IMR-90 (cell line): ENCODE data around the gene RNF215. TPM values are rescaled to one million over a fixed set of nuclear protein-coding genes. Genes with fewer than 3 reads are reported as not detected.

Experiments
- ATAC-seq: fragments of 200-7000 bp; cut with Tn5 transposase; 2 replicates; pipeline ENCODE4 v1.9.1; 2020; ENCODE audit warnings: low read depth, mild to moderate bottlenecking, moderate library complexity
- BruUV-seq: library from RNA; stranded (reverse); fragments of 400-500 nt; replicated peaks from 2 replicates; lab custom pipeline; 2021; lab: Mats Ljungman, UMichigan
- CTCF ChIA-PET: fragments of 300-600 bp; formaldehyde crosslinking; extraction: SDS; loops from one replicate; lab custom pipeline; 2021; ENCODE audit warnings: antibody characterized with exemption; lab: Yijun Ruan, JAX
- POLR2A ChIA-PET: fragments of 300-600 bp; sonication (Branson Sonifier 250); formaldehyde crosslinking; loops from one replicate; lab custom pipeline; 2022; ENCODE audit warnings: antibody characterized with exemption; ENCODE audit not compliant: unreplicated experiment; lab: Charles Lee
- DNase-seq: peaks from one replicate; pipeline ENCODE4 v3.0.0; 2013
- H2AFZ ChIP-seq: replicated peaks from 2 replicates; pipeline ENCODE3; 2013; ENCODE audit warnings: low read length, mild to moderate bottlenecking; ENCODE audit not compliant: poor library complexity
- H2AK5ac ChIP-seq: 2 replicates; pipeline ENCODE4 v1.6.1; 2013; ENCODE audit warnings: low read depth, low read length, inconsistent platforms
- H2AK9ac ChIP-seq: replicated peaks from 2 replicates; pipeline ENCODE3; 2013; ENCODE audit warnings: mild to moderate bottlenecking, low read depth, low read length, moderate library complexity; ENCODE audit not compliant: poor library complexity
- H2BK120ac ChIP-seq: 2 replicates; pipeline ENCODE4 v1.6.1; 2013; ENCODE audit warnings: low read depth, low read length, inconsistent platforms
- H2BK15ac ChIP-seq: 3 replicates; pipeline ENCODE4 v1.6.1; 2013; ENCODE audit warnings: low read depth, low read length, inconsistent platforms
- H2BK20ac ChIP-seq: 2 replicates; pipeline ENCODE4 v1.6.1; 2013; ENCODE audit warnings: low read depth, mild to moderate bottlenecking, inconsistent platforms, low read length, moderate library complexity
- H2BK5ac ChIP-seq: 2 replicates; pipeline ENCODE4 v1.6.1; 2013; ENCODE audit warnings: mild to moderate bottlenecking, low read depth, low read length, inconsistent platforms; ENCODE audit not compliant: poor library complexity, severe bottlenecking
- H3K14ac ChIP-seq: replicated peaks from 2 replicates; pipeline ENCODE4 v1.6.1; 2013; ENCODE audit warnings: low read depth, low read length, inconsistent platforms
- H3K18ac ChIP-seq: 2 replicates; pipeline ENCODE4 v1.6.1; 2013; ENCODE audit warnings: low read depth, low read length, control low read depth
- H3K23ac ChIP-seq: 2 replicates; pipeline ENCODE4 v1.6.1; 2013; ENCODE audit warnings: low read depth, low read length, inconsistent platforms
- H3K27ac ChIP-seq: 2 replicates; pipeline ENCODE4 v1.5.1; 2013; ENCODE audit warnings: mild to moderate bottlenecking, control low read depth, low read length; ENCODE audit not compliant: insufficient read depth
- H3K27me3 ChIP-seq: 2 replicates; pipeline ENCODE4 v1.6.1; 2013; ENCODE audit warnings: low read length; ENCODE audit not compliant: control insufficient read depth, insufficient read depth
- H3K36me3 ChIP-seq: 2 replicates; pipeline ENCODE4 v1.6.1; 2013; ENCODE audit warnings: low read length, mixed read lengths; ENCODE audit not compliant: control insufficient read depth, insufficient read depth
- H3K4ac ChIP-seq: 2 replicates; pipeline ENCODE4 v1.6.1; 2013; ENCODE audit warnings: low read depth, low read length, inconsistent platforms
- H3K4me1 ChIP-seq: 2 replicates; pipeline ENCODE4 v1.6.1; 2013; ENCODE audit warnings: low read length, mixed read lengths; ENCODE audit not compliant: control insufficient read depth, insufficient read depth
- H3K4me2 ChIP-seq: 2 replicates; pipeline ENCODE4 v1.6.1; 2013; ENCODE audit warnings: low read depth, mild to moderate bottlenecking, control low read depth, low read length, moderate library complexity
- H3K4me3 ChIP-seq: 2 replicates; pipeline ENCODE4 v1.5.1; 2013; ENCODE audit warnings: low read depth, mild to moderate bottlenecking, control low read depth, low read length, moderate library complexity; ENCODE audit not compliant: insufficient read depth
- H3K56ac ChIP-seq: 2 replicates; pipeline ENCODE4 v1.6.1; 2013; ENCODE audit warnings: low read length, inconsistent platforms; ENCODE audit not compliant: insufficient read depth; ENCODE audit errors: extremely low read depth
- H3K79me1 ChIP-seq, 2 experiments: 2 replicates each; pipeline ENCODE4 v1.6.1; 2013; ENCODE audit warnings: low read length in 2 of 2, inconsistent platforms in 1 of 2, low read depth in 1 of 2
- H3K9ac ChIP-seq: 2 replicates; pipeline ENCODE4 v1.6.1; 2013; ENCODE audit warnings: low read depth, low read length, control low read depth
- H3K9me1 ChIP-seq: 2 replicates; pipeline ENCODE4 v1.6.1; 2013; ENCODE audit warnings: low read length, inconsistent platforms; ENCODE audit not compliant: insufficient read depth
- H3K9me3 ChIP-seq: 2 replicates; pipeline ENCODE4 v1.6.1; 2013; ENCODE audit warnings: low read length; ENCODE audit not compliant: control insufficient read depth, insufficient read depth
- H4K20me1 ChIP-seq: 2 replicates; pipeline ENCODE4 v1.6.1; 2013; ENCODE audit warnings: low read length, inconsistent platforms; ENCODE audit not compliant: insufficient read depth
- H4K5ac ChIP-seq: 2 replicates; pipeline ENCODE4 v1.6.1; 2013; ENCODE audit warnings: mild to moderate bottlenecking, low read depth, low read length, control low read depth
- H4K8ac ChIP-seq, 2 experiments: 2 replicates each; pipeline ENCODE4 v1.6.1; 2013; ENCODE audit warnings: low read depth in 2 of 2, low read length in 2 of 2, control low read depth in 1 of 2, inconsistent platforms in 1 of 2
- H4K91ac ChIP-seq: 2 replicates; pipeline ENCODE4 v1.6.1; 2013; ENCODE audit warnings: low read depth, low read length, inconsistent platforms; ENCODE audit not compliant: insufficient read depth
- BHLHE40 ChIP-seq: fragments of 150-350 bp; IDR thresholded peaks from 2 replicates; pipeline ENCODE4 v1.6.1; 2016; ENCODE audit warnings: mild to moderate bottlenecking, low read depth, low read length
- CEBPB ChIP-seq: IDR thresholded peaks from 2 replicates; pipeline ENCODE4 v1.6.1; 2012; ENCODE audit warnings: low read depth, low read length, improper control_type of control experiment
- CHD1 ChIP-seq: IDR thresholded peaks from 2 replicates; pipeline ENCODE4 v1.6.1; 2012; ENCODE audit warnings: low read depth, low read length, improper control_type of control experiment
- FOS ChIP-seq: fragments of 150-350 bp; IDR thresholded peaks from 2 replicates; pipeline ENCODE4 v1.6.1; 2016; ENCODE audit warnings: low read depth, low read length
- MAFK ChIP-seq: IDR thresholded peaks from 2 replicates; pipeline ENCODE4 v1.6.1; 2012; ENCODE audit warnings: low read depth, low read length, improper control_type of control experiment
- MAZ ChIP-seq: IDR thresholded peaks from 2 replicates; pipeline ENCODE4 v1.6.1; 2012; ENCODE audit warnings: low read depth, mild to moderate bottlenecking, low read length, improper control_type of control experiment, moderate library complexity, borderline replicate concordance
- MXI1 ChIP-seq: IDR thresholded peaks from 2 replicates; pipeline ENCODE4 v1.6.1; 2012; ENCODE audit warnings: low read depth, mild to moderate bottlenecking, low read length, moderate library complexity, borderline replicate concordance
- NFE2L2 ChIP-seq: fragments of 150-350 bp; IDR thresholded peaks from 2 replicates; pipeline ENCODE4 v1.6.1; 2016; ENCODE audit warnings: low read depth, mild to moderate bottlenecking, low read length
- POLR2A ChIP-seq: IDR thresholded peaks from 2 replicates; pipeline ENCODE4 v1.6.1; 2012; ENCODE audit warnings: mild to moderate bottlenecking, low read depth, low read length
- RAD21 ChIP-seq: IDR thresholded peaks from 2 replicates; pipeline ENCODE4 v1.6.1; 2012; ENCODE audit warnings: low read length, improper control_type of control experiment
- RCOR1 ChIP-seq: IDR thresholded peaks from 2 replicates; pipeline ENCODE4 v1.6.1; 2012; ENCODE audit warnings: mild to moderate bottlenecking, low read length, improper control_type of control experiment; ENCODE audit not compliant: insufficient replicate concordance
- RFX5 ChIP-seq: IDR thresholded peaks from 2 replicates; pipeline ENCODE4 v1.8.0; 2012; ENCODE audit warnings: low read depth, mild to moderate bottlenecking, low read length, moderate library complexity
- SMC3 ChIP-seq: fragments of 150-350 bp; IDR thresholded peaks from 2 replicates; pipeline ENCODE4 v1.6.1; 2016; ENCODE audit warnings: low read depth, mild to moderate bottlenecking, antibody characterized with exemption, low read length, moderate library complexity
- WGBS, 2 experiments: methylation state at CpG; one replicate each; pipeline versions ENCODE4 v1.1.5 to v1.1.7; 2013; ENCODE audit warnings: missing lambda C conversion rate in 2 of 2; ENCODE audit not compliant: insufficient read length in 1 of 2; ENCODE audit errors: extremely low coverage in 2 of 2; 5-methylcytosine and 5-hydroxymethylcytosine counted together
- dilution Hi-C: fragments of 300-500 bp; cut with HindIII; formaldehyde crosslinking; loops from one replicate; pipeline ENCODE4 v1.14.3; 2018; ENCODE audit warnings: low sequenced_read_pairs; ENCODE audit not compliant: unreplicated experiment
- in situ Hi-C: fragments of 300-500 bp; cut with MboI; formaldehyde crosslinking; loops from 3 replicates; pipeline ENCODE4 v1.14.3; 2019; ENCODE audit warnings: low sequenced_read_pairs, inconsistent platforms, mixed read lengths
- intact Hi-C: fragments of 100-400 bp; cut with micrococcal nuclease; formaldehyde crosslinking; loops from 2 replicates; pipeline ENCODE4 v1.10.0; 2022
- polyA plus RNA-seq, 3 experiments: library from polyadenylated mRNA; depleted of rRNA; stranded (reverse); fragments of >200 nt; gene quantifications; 2 replicates each; pipeline ENCODE4 v1.2.3, GENCODE V29; 2012; ENCODE audit warnings: low replicate concordance in 1 of 3
- total RNA-seq: library from RNA; depleted of rRNA; stranded (reverse); fragments of >200 nt; gene quantifications from 2 replicates; pipeline ENCODE4 v1.2.3, GENCODE V29; 2012
- TF ChIP-seq, protein P1 (sequence below): fragments of 150-350 bp; IDR thresholded peaks from 2 replicates; pipeline ENCODE4 v1.6.1; 2017; ENCODE audit warnings: mild to moderate bottlenecking, antibody characterized with exemption, low read length, low read depth
- TF ChIP-seq, protein P2 (sequence below): fragments of 150-350 bp; IDR thresholded peaks from 2 replicates; pipeline ENCODE4 v1.6.1; 2016; ENCODE audit warnings: low read depth, mild to moderate bottlenecking, low read length, moderate library complexity, borderline replicate concordance
- TF ChIP-seq, protein P3 (sequence below): conservative IDR thresholded peaks from 2 replicates; pipeline ENCODE4 v1.5.1; 2012; ENCODE audit warnings: mild to moderate bottlenecking, low read depth, low read length, improper control_type of control experiment

RNF215 gene
- total and polyA plus RNA-seq, 2 of the 4 experiments (the other 2 are of a cell fraction) = 15.8 to 21.9 TPM

DNA sequence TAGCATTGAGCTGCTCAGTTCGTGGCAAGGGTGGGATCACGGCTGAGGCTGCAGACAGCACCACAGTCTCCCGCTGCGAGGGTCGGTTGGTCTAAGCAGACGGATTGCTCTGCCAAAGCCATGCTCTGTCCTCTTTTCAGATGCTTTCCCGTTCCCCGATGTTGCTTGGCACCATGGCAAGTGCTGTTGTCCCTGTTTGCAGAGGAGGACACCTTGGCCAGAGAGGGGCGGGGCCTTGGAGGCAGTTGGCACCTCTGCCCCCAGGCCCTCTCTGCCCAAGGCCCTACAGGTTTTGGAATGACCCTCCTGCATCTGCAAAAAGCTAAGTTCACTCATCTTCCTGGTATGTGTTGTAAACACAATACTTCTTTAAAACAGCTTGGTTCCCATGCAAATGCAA is 18.8 kb downstream of the RNF215 start:
- no peaks in the 10 kb centered on the region for H3K79me1 ChIP-seq
- TF ChIP-seq, protein P1, sequence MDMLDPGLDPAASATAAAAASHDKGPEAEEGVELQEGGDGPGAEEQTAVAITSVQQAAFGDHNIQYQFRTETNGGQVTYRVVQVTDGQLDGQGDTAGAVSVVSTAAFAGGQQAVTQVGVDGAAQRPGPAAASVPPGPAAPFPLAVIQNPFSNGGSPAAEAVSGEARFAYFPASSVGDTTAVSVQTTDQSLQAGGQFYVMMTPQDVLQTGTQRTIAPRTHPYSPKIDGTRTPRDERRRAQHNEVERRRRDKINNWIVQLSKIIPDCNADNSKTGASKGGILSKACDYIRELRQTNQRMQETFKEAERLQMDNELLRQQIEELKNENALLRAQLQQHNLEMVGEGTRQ = no peak
- TF ChIP-seq, protein P2, sequence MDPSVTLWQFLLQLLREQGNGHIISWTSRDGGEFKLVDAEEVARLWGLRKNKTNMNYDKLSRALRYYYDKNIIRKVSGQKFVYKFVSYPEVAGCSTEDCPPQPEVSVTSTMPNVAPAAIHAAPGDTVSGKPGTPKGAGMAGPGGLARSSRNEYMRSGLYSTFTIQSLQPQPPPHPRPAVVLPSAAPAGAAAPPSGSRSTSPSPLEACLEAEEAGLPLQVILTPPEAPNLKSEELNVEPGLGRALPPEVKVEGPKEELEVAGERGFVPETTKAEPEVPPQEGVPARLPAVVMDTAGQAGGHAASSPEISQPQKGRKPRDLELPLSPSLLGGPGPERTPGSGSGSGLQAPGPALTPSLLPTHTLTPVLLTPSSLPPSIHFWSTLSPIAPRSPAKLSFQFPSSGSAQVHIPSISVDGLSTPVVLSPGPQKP = no peak
- TF ChIP-seq MAZ = no peak
- TF ChIP-seq BHLHE40 = no peak
- TF ChIP-seq CEBPB = no peak
- TF ChIP-seq RAD21 = no peak
- no peak for TF ChIP-seq POLR2A
- TF ChIP-seq NFE2L2 = no peak
- no peak for TF ChIP-seq MAFK
- TF ChIP-seq RFX5 = no peak
- TF ChIP-seq SMC3 = no peak
- TF ChIP-seq, protein P3, sequence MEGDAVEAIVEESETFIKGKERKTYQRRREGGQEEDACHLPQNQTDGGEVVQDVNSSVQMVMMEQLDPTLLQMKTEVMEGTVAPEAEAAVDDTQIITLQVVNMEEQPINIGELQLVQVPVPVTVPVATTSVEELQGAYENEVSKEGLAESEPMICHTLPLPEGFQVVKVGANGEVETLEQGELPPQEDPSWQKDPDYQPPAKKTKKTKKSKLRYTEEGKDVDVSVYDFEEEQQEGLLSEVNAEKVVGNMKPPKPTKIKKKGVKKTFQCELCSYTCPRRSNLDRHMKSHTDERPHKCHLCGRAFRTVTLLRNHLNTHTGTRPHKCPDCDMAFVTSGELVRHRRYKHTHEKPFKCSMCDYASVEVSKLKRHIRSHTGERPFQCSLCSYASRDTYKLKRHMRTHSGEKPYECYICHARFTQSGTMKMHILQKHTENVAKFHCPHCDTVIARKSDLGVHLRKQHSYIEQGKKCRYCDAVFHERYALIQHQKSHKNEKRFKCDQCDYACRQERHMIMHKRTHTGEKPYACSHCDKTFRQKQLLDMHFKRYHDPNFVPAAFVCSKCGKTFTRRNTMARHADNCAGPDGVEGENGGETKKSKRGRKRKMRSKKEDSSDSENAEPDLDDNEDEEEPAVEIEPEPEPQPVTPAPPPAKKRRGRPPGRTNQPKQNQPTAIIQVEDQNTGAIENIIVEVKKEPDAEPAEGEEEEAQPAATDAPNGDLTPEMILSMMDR = no peak
- no peak for TF ChIP-seq MXI1
- TF ChIP-seq FOS = no peak
- no peak for TF ChIP-seq CHD1
- TF ChIP-seq RCOR1 = no peak
- no peaks in the 10 kb centered on the region for H3K9me3 ChIP-seq
- ChIA-PET CTCF (interaction anchor here (0.8 kb wide), 1 partner anchor 18 kb away, joined by 3 read pairs; no protein-coding TSS in a partner anchor), POLR2A (no interaction called here)
- H3K23ac ChIP-seq = no peak overlapping the region
- peaks cover 2% of the 10 kb centered on the region; the same call in 1 of the 2 replicates for H3K36me3 ChIP-seq
- H4K20me1 ChIP-seq = no peaks in the 10 kb centered on the region
- no peak overlapping the region for H3K9ac ChIP-seq
- H2BK120ac ChIP-seq = no peak overlapping the region
- H4K91ac ChIP-seq = no peak overlapping the region
- no peak overlapping the region for H4K8ac ChIP-seq
- no peak overlapping the region for H2AK9ac ChIP-seq
- DNase-seq (peak; percentile 5), ATAC-seq (peak; percentile 57)
- no peak overlapping the region for H2AK5ac ChIP-seq
- no peak overlapping the region for H2BK20ac ChIP-seq
- H3K4me1 ChIP-seq = peaks cover 5% of the 10 kb centered on the region; the same call in 1 of the 2 replicates
- H3K14ac ChIP-seq = no peak overlapping the region
- H2BK15ac ChIP-seq = no peak overlapping the region
- H3K4me2 ChIP-seq = no peak overlapping the region
- no peak overlapping the region for H3K18ac ChIP-seq
- H3K27ac ChIP-seq = no peak overlapping the region
- BruUV-seq = no TSS peak
- in situ Hi-C loops (no loop called here), intact Hi-C loops (no loop called here), dilution Hi-C loops (no loop called here)
- H3K4ac ChIP-seq = no peak overlapping the region
- no peak overlapping the region for H2BK5ac ChIP-seq
- no peak overlapping the region for H3K4me3 ChIP-seq
- 74% methylated on average over 8 of the region's 9 CpGs; no CpG with 5 or more reads in 1 of the 2 experiments for WGBS, 2 experiments
- H3K27me3 ChIP-seq = no peaks in the 10 kb centered on the region
- H3K9me1 ChIP-seq = 0 out of 2 replicates have a peak, but pooled peaks cover 2% of the 10 kb centered on the region
- no peak overlapping the region for H3K56ac ChIP-seq
- no peak overlapping the region for H4K5ac ChIP-seq
- H2AFZ ChIP-seq = peak overlapping the region; percentile 15
